ENCODE results near the gene KRT16.
"Not testable (repeated sequence)": the region's sequence is repeated elsewhere in the genome, so short reads cannot be mapped to it uniquely, and the experiment has no call there.

Gene KRT16

DNA sequence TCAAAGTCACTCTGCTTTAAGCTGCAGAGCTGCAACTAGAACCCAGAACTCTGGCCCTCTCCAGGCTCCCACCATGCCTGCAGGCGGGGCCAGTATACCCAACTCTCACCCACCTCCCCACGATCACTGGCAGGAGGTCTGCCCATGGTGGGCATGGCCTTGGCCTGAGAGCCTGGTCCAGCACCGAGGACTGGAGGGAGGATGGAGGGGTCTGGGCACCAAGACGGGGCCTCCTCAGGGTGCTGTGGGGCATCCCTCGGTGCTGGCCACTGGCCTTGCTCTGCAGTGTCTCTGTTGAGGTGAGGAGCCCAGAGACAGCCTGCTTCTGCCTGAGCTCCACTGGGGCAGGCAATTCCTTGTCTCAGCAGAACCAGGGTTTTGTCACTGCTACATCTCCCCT, 1.5 kb upstream of the KRT16 start:
- no peak for DNase-seq

DNA sequence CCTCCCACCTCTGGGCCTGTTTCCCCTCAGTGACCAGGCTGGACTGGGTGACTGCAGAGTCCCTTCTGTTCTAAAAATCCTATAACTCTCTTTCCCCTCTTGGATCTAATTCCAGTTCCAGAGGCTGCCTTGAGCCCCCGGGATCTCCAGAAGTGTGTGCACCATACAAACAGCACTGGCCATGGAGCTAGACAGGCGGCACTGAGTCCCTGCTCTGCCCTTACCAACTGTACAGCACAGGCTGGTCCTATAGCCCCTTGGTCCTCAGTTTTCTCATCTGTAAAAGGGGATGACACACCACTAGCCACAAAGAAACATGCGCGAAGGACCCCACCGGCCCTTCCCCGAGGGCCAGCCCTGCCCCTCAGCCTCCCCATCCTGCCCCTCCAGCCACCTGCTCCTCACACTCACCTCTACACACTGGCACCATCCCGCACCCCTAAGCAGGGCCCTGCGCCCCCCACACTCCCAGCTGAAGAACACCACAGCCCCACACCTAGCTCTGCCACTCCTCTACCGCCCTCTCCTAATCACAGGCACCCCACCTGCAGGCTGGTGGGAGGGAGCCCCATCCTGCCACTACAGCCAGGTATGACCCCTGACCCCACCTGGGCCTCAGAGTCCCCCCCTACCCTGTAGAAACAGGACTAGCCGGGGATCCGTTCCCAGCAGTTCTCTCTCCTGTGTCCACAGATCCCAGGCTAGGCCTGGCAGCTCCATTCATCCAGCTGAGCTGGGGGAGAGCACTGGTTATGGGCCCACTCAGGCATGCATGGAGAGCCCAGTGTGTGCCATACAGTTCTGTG, 913 bp upstream of the KRT16 start:
- DNase-seq: no peak

DNA sequence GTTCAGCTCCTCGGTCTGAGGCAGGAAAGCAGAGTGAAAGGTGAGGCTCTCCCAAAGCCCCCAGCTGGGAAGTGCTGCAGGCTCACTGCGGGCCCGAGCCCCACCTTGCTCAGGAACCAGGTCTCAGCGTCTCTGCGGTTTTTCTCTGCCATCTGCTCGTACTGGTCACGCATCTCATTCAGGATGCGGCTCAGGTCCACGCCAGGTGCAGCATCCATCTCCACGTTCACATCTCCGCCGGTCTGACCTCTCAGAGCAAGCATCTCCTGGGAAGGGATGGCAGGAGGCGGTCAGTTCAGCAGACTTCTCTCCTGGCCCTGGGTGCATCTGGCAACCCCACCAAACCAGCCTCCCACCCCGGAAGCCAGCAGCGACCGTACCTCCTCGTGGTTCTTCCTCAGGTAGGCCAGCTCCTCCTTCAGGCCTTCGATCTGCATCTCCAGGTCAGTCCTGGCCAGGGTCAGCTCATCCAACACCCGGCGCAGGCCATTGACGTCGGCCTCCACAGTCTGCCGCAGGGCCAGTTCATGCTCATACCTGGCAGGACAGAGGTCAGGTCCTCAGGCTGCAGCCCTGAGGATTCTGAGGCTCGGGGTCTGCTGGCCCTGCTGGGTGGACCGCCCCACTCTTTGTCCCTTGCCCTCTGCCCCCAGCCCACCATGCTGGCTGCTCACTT, 1.5 kb downstream of the KRT16 start:
- no peak for DNase-seq

DNA sequence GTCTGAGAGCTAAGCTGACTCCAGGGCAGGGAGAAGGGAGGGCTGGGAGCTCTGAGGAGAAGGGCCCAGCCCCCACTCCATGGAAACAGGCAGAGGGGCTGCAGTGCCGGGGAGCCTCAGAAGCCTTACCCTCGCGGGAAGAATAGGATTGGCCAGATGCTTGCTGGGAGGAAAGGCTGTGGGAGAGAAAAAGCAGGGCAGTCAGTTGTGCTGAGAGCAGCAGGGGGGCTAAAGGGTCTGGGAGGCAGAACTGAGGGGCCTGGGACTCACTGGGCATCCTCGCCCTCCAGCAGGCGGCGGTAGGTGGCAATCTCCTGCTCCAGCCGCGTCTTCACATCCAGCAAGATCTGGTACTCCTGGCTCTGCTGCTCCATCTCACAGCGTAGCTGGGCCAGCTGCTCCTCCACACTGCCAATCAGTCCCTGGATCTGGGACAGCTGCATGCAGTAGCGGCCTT, 2.5 kb downstream of the KRT16 start:
- peak; percentile 66 for DNase-seq

DNA sequence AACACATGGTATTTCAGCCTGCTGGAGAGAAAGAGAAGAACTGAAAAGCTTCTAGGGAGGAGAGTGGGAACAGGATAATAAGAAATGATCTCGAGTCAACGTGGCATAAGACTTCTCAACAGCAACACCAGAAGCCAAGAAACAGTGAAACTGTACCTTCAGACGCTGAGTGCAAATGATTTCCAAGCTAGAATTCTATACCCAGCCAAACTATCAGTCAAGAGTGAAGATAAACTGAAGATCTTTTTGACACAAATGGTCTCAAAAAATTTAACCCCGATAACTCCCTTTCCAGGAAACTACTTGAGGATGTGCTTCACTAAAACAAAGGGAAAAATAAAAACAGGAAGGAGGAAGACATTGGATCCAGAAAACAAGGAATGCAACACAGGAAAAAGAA, 5.6 kb downstream of the KRT16 start:
- DNase-seq: not testable (repeated sequence)

GRCh38 chr17:41602524-41602923, 10.0 kb downstream of the KRT16 start:
- DNase-seq: no peak

- no peak for DNase-seq
These were observed 12.2 kb downstream of the KRT16 start for GRCh38 chr17:41600318-41600717.

GRCh38 chr17:41599680-41600079, 12.9 kb downstream of the KRT16 start:
- DNase-seq: no peak

- DNase-seq: no peak
These were observed 17.0 kb downstream of the KRT16 start for GRCh38 chr17:41595585-41595984.

DNA sequence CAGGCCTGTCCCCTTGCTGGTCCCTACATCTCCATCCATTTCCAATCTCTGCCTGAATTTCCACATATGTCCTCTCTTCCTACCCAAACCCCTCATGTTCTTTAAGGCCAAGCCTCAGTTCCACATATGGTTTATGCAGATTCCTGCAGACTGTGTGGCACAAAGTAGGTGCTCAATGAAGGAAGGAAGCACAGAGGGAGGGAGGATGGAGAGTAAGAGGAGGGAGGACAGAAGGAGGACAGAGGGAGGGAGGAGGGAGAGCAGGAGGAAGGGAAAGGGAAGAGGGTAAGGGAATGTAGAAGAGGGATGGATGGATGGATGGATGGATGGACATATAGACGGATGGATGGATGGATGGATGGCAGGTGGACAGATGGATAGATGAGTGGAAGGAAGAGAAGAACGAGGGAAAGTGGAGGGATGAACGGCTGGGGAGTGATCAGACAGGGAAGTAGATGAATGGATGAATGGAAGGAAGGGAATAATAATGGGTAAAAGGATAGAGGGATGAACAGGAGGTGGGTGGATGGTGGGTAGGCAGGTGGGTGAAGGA, 18.1 kb downstream of the KRT16 start:
- DNase-seq: no peak

DNA sequence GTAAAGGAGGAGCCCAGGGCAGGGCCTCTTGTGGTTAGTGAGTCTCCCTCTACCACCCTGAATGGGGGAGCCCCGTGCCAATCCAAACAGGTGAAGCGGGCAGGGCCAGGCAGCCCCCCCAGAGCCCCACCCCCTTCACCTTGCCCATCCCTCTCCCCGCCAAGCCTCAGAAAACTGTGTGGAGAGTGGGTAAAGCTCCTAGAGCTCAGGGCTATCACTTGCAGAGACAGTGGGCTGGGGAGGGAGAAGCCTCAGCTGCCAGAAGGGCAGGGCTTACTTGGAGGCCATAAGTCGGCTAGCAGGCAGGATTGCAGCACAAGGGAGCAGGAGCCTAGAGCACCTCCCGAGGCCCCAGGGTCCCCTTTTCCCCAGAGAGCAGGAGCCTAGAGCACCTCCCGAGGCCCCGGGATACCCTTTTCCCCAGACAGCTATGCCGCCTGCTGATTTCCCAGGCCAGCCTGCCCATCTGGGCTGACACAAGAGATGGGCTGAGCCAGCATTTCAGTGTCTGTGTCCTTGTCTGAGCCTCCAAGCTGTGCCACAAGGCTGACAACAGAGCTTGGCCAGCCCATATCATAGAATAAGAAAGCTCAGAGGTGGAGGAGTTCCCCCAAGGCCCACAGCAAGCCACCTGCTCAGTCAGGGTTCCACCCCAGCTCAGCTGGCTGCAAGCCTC, 19.1 kb downstream of the KRT16 start:
- DNase-seq: no peak

GRCh38 chr17:41592601-41593305, 19.8 kb downstream of the KRT16 start:
- DNase-seq: no peak

DNA sequence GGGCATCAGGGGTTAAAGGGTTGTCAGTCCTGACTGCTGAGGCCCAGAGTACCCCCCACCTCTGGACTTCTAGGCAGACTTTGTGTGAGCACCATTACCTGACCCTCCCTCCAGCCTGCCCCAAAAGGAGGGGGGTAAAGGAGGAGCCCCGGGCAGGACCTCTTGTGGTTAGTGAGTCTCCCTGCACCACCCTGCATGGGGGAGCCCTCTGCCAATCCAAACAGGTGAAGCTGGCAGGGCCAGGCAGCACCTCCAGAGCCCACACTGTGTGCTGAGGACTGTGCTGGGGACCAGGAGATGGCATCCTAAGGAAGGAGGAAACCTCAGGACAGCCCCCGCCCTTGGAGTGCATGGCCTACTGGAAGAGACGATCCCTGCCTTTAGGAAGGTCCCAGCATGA, 23.3 kb downstream of the KRT16 start:
- no peak for DNase-seq

- DNase-seq: no peak
These were observed 24.3 kb downstream of the KRT16 start for GRCh38 chr17:41588126-41588810.

- no peak for DNase-seq
These were observed 25.6 kb downstream of the KRT16 start, which contains the start of gene KRT14 for GRCh38 chr17:41586863-41587495. KRT14 (minus strand) TSS chr17:41586895; CDS start chr17:41586834, 61 bp downstream.

GRCh38 chr17:41585301-41586056, 27.1 kb downstream of the KRT16 start:
- no peak for DNase-seq

DNA sequence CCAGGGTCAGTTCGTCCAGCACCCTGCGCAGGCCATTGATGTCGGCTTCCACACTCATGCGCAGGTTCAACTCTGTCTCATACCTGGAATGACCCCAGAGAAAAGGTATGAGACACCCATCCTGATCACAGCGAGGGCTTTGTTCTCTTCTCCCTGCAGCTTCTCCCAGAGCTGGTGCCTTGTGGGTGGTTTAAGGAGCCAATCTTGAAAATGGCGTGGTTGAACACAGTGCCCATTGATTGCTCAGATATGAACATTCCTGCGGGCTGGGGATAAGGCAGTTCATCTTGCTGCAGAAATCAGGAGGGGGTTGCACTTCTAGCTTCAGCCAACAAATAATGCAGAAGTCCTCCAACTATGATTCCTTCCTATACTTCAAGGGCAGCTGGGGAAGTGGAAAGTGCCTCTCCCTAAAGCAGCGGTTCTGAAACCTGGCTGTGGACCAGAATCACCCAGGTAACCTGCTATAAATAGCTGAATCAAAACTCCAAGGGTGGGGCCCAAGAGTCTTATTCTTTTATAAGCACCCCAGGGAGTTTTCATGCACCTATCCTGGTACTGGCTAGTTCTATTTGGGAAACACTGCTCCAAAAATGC, 28.1 kb downstream of the KRT16 start:
- DNase-seq: not testable (repeated sequence)

GRCh38 chr17:41583137-41584127, 29.1 kb downstream of the KRT16 start:
- no peak for DNase-seq
